HG02970 (cell line): Measurements from ENCODE around the gene RAET1L.
"Not testable (repeated sequence)": the region's sequence is repeated elsewhere in the genome, so short reads cannot be mapped to it uniquely, and the experiment has no call there.

ENCODE experiments used
- ATAC-seq: cut with Tn5 transposase; IDR thresholded peaks from one replicate; pipeline ENCODE4 v1.9.1; 2021; ENCODE audit warnings: mild to moderate bottlenecking, moderate library complexity, moderate number of reproducible peaks; ENCODE audit not compliant: unreplicated experiment, low FRiP score

RAET1L gene

GRCh38 chr6:150018846-150019580, 6.3 kb downstream of the RAET1L start:
- ATAC-seq, result no peak

- not testable (repeated sequence) for ATAC-seq
Measured at GRCh38 chr6:150017186-150017521, 8.2 kb downstream of the RAET1L start.

- ATAC-seq, result no peak
Measured at GRCh38 chr6:150016324-150017185, 8.8 kb downstream of the RAET1L start.

GRCh38 chr6:150015281-150016001, 9.9 kb downstream of the RAET1L start:
- not testable (repeated sequence) for ATAC-seq

- ATAC-seq, result not testable (repeated sequence)
Measured at GRCh38 chr6:150014623-150015280, 10.6 kb downstream of the RAET1L start.

GRCh38 chr6:150013785-150014622, 11.3 kb downstream of the RAET1L start:
- ATAC-seq, result not testable (repeated sequence)

GRCh38 chr6:150012846-150013784, 12.2 kb downstream of the RAET1L start:
- ATAC-seq, result not testable (repeated sequence)

GRCh38 chr6:150008588-150008987, 16.7 kb downstream of the RAET1L start:
- ATAC-seq, result no peak

- no peak for ATAC-seq
Measured at GRCh38 chr6:150006961-150007464, 18.3 kb downstream of the RAET1L start.

- no peak for ATAC-seq
Measured at GRCh38 chr6:150005761-150006651, 19.3 kb downstream of the RAET1L start.

GRCh38 chr6:150004783-150005717, 20.3 kb downstream of the RAET1L start:
- ATAC-seq, result peak; percentile 65

GRCh38 chr6:150004101-150004782, 21.1 kb downstream of the RAET1L start:
- no peak for ATAC-seq

- not testable (repeated sequence) for ATAC-seq
Measured at GRCh38 chr6:150003599-150003998, 21.7 kb downstream of the RAET1L start.

GRCh38 chr6:150002710-150003109, 22.6 kb downstream of the RAET1L start:
- ATAC-seq, result no peak

GRCh38 chr6:150001295-150002008, 23.9 kb downstream of the RAET1L start:
- no peak for ATAC-seq
